Mesenchymal stem cell (in vitro differentiated cells and primary cell): ENCODE data around the gene SGIP1.

Experiments
- DNase-seq: peaks from one replicate; pipeline ENCODE4 v3.0.0-alpha.2; 2013
- H2AFZ ChIP-seq: one replicate; pipeline ENCODE4 v1.6.1; 2013; ENCODE audit warnings: low read depth, mild to moderate bottlenecking, control low read depth, inconsistent platforms, low read length, moderate library complexity
- H2AK5ac ChIP-seq: 2 replicates; pipeline ENCODE4 v1.6.1; 2013; ENCODE audit warnings: low read length, moderate library complexity, mild to moderate bottlenecking, inconsistent platforms; ENCODE audit not compliant: severe bottlenecking
- H2BK120ac ChIP-seq: one replicate; pipeline ENCODE4 v1.6.1; 2013; ENCODE audit warnings: low read depth, mild to moderate bottlenecking, inconsistent platforms, low read length, moderate library complexity
- H2BK12ac ChIP-seq, 2 experiments: one replicate each; pipeline ENCODE4 v1.6.1; 2013; ENCODE audit warnings: inconsistent platforms in 2 of 2, low read length in 2 of 2, mild to moderate bottlenecking in 2 of 2, moderate library complexity in 2 of 2, control low read depth in 1 of 2
- H2BK15ac ChIP-seq: one replicate; pipeline ENCODE4 v1.6.1; 2013; ENCODE audit warnings: mild to moderate bottlenecking, low read depth, inconsistent platforms; ENCODE audit not compliant: poor library complexity, severe bottlenecking
- H2BK5ac ChIP-seq: 2 replicates; pipeline ENCODE4 v1.6.1; 2013; ENCODE audit warnings: low read depth, mild to moderate bottlenecking, low read length, control low read depth, inconsistent platforms; ENCODE audit not compliant: poor library complexity, severe bottlenecking
- H3K14ac ChIP-seq, 2 experiments: one replicate each; pipeline ENCODE4 v1.6.1; 2013; ENCODE audit warnings: inconsistent platforms in 2 of 2, low read length in 2 of 2, control low read depth in 1 of 2, mild to moderate bottlenecking in 1 of 2, moderate library complexity in 1 of 2
- H3K18ac ChIP-seq, 2 experiments: one replicate each; pipeline ENCODE4 v1.6.1; 2013; ENCODE audit warnings: inconsistent platforms in 2 of 2, low read length in 2 of 2, control low read depth in 1 of 2, low read depth in 1 of 2, mild to moderate bottlenecking in 1 of 2
- H3K23ac ChIP-seq, 2 experiments: one replicate each; pipeline ENCODE4 v1.6.1; 2013; ENCODE audit warnings: inconsistent platforms in 2 of 2, low read length in 2 of 2, mild to moderate bottlenecking in 2 of 2, moderate library complexity in 2 of 2, control low read depth in 1 of 2
- H3K27ac ChIP-seq: 2 replicates; pipeline ENCODE4 v1.5.1; 2013; ENCODE audit warnings: mild to moderate bottlenecking, moderate library complexity, low read length, control low read depth, inconsistent platforms; ENCODE audit not compliant: poor library complexity, severe bottlenecking
- H3K27me3 ChIP-seq, 2 experiments: 2 replicates each; pipeline versions ENCODE4 v1.6.1 to v1.7.0; 2013; ENCODE audit warnings: low read length in 2 of 2, mild to moderate bottlenecking in 2 of 2, moderate library complexity in 2 of 2, control low read depth in 1 of 2, inconsistent platforms in 1 of 2; ENCODE audit not compliant: control insufficient read depth in 1 of 2, insufficient read depth in 1 of 2
- H3K36me3 ChIP-seq, 2 experiments: 2 replicates each; pipeline versions ENCODE4 v1.6.1 to v1.7.0; 2013; ENCODE audit warnings: low read length in 2 of 2, control low read depth in 1 of 2, inconsistent platforms in 1 of 2, low read depth in 1 of 2, mild to moderate bottlenecking in 1 of 2; ENCODE audit not compliant: insufficient read depth in 2 of 2, control insufficient read depth in 1 of 2
- H3K4ac ChIP-seq, 2 experiments: one replicate each; pipeline ENCODE4 v1.6.1; 2013; ENCODE audit warnings: inconsistent platforms in 2 of 2, low read length in 2 of 2, mild to moderate bottlenecking in 2 of 2, moderate library complexity in 2 of 2, control low read depth in 1 of 2, low read depth in 1 of 2
- H3K4me1 ChIP-seq: 2 replicates; pipeline ENCODE4 v1.6.1; 2013; ENCODE audit warnings: low read depth, low read length, control low read depth; ENCODE audit not compliant: control insufficient read depth, insufficient read depth
- H3K4me2 ChIP-seq: 2 replicates; pipeline ENCODE4 v1.6.1; 2013; ENCODE audit warnings: low read length, mild to moderate bottlenecking, inconsistent platforms; ENCODE audit not compliant: poor library complexity, severe bottlenecking
- H3K4me3 ChIP-seq, 2 experiments: 2 replicates each; pipeline versions ENCODE4 v1.5.1 to v1.7.0; 2013; ENCODE audit warnings: low read length in 2 of 2, mild to moderate bottlenecking in 2 of 2, control low read depth in 1 of 2, low read depth in 1 of 2; ENCODE audit not compliant: insufficient read depth in 1 of 2
- H3K79me1 ChIP-seq: replicated peaks from 2 replicates; pipeline ENCODE4 v1.6.1; 2013; ENCODE audit warnings: mild to moderate bottlenecking, control low read depth, low read length, inconsistent platforms; ENCODE audit not compliant: poor library complexity, severe bottlenecking
- H3K9ac ChIP-seq: 2 replicates; pipeline ENCODE4 v1.7.0; 2013; ENCODE audit warnings: mild to moderate bottlenecking, low read length, moderate library complexity
- H3K9me3 ChIP-seq: 2 replicates; pipeline ENCODE4 v1.7.0; 2013; ENCODE audit warnings: mild to moderate bottlenecking, low read length; ENCODE audit not compliant: control insufficient read depth
- H4K8ac ChIP-seq: one replicate; pipeline ENCODE4 v1.6.1; 2013; ENCODE audit warnings: inconsistent platforms, mild to moderate bottlenecking, low read length, moderate library complexity
- H4K91ac ChIP-seq: one replicate; pipeline ENCODE4 v1.6.1; 2013; ENCODE audit warnings: mild to moderate bottlenecking, low read length, inconsistent platforms
- WGBS: methylation state at CpG from one replicate; pipeline ENCODE4 v1.1.7; 2013; ENCODE audit warnings: mixed read lengths; 5-methylcytosine and 5-hydroxymethylcytosine counted together

Gene SGIP1

GRCh38 chr1:66678146-66678545, 144.2 kb downstream of the SGIP1 start:
- Histone ChIP-seq H4K91ac (no peak overlapping the region), H2BK120ac (no peak overlapping the region), H3K14ac (no peak overlapping the region), H3K18ac (no peak overlapping the region), H3K27ac (no peak overlapping the region), H3K27me3 (no peaks in the 10 kb centered on the region), H2AFZ (no peak overlapping the region), H2AK5ac (no peak overlapping the region), H3K79me1 (peaks cover 5% of the 10 kb centered on the region), H3K4me2 (no peak overlapping the region), H2BK15ac (no peak overlapping the region), H4K8ac (no peak overlapping the region), H3K4ac (no peak overlapping the region), H3K4me3 (no peak overlapping the region), H3K4me1 (peaks cover 11% of the 10 kb centered on the region), H3K23ac (no peak overlapping the region), H3K9ac (no peak overlapping the region), H3K36me3 (peaks cover 15 to 35% of the 10 kb centered on the region in 2 experiments), H2BK12ac (no peak overlapping the region), H3K9me3 (no peaks in the 10 kb centered on the region), H2BK5ac (no peak overlapping the region)
- WGBS, result 67% methylated on average over 1 of the region's 1 CpG
- no peak for DNase-seq

GRCh38 chr1:66679140-66679539, 145.2 kb downstream of the SGIP1 start:
- Histone ChIP-seq H2BK120ac (no peak overlapping the region), H2BK15ac (no peak overlapping the region), H3K27ac (no peak overlapping the region), H3K4me3 (no peak overlapping the region), H4K8ac (no peak overlapping the region), H3K9ac (no peak overlapping the region), H2BK12ac (no peak overlapping the region), H3K18ac (no peak overlapping the region), H2AFZ (no peak overlapping the region), H3K4me1 (peaks cover 11% of the 10 kb centered on the region), H3K23ac (no peak overlapping the region), H3K4me2 (no peak overlapping the region), H2AK5ac (no peak overlapping the region), H3K4ac (no peak overlapping the region), H2BK5ac (no peak overlapping the region), H3K27me3 (no peaks in the 10 kb centered on the region), H4K91ac (no peak overlapping the region), H3K79me1 (peaks cover 5% of the 10 kb centered on the region), H3K14ac (no peak overlapping the region), H3K9me3 (no peaks in the 10 kb centered on the region), H3K36me3 (peaks cover 13 to 34% of the 10 kb centered on the region in 2 experiments)
- WGBS, result 96% methylated on average over 4 of the region's 5 CpGs
- DNase-seq, result no peak

DNA sequence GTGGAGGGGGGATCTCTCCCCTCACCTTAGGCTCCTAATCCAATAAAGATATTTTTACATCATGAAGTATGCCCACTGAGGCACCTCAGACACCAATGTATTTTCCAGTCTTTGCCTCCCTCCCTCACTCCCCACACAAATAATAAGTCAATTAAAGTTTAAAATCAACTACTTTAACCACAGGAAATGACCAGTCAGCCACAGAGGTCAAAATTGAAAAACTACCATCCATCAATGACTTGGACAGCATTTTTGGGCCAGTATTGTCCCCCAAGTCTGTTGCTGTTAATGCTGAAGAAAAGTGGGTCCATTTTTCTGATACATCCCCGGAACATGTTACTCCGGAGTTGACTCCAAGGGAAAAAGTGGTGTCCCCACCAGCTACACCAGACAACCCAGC, 147.7 kb downstream of the SGIP1 start:
- Histone ChIP-seq H4K8ac (no peak overlapping the region), H3K79me1 (peaks cover 5% of the 10 kb centered on the region), H3K9ac (no peak overlapping the region), H2BK12ac (no peak overlapping the region), H2AFZ (no peak overlapping the region), H2BK120ac (no peak overlapping the region), H3K4me3 (no peak overlapping the region), H3K14ac (no peak overlapping the region), H3K4ac (no peak overlapping the region), H3K27ac (no peak overlapping the region), H4K91ac (no peak overlapping the region), H3K4me1 (peaks cover 7% of the 10 kb centered on the region), H3K27me3 (no peaks in the 10 kb centered on the region), H3K9me3 (no peaks in the 10 kb centered on the region), H2AK5ac (no peak overlapping the region), H2BK5ac (no peak overlapping the region), H2BK15ac (no peak overlapping the region), H3K23ac (no peak overlapping the region), H3K36me3 (peaks cover 11 to 32% of the 10 kb centered on the region in 2 experiments), H3K4me2 (no peak overlapping the region), H3K18ac (no peak overlapping the region)
- DNase-seq, result no peak
- 96% methylated on average over 2 of the region's 2 CpGs for WGBS

DNA sequence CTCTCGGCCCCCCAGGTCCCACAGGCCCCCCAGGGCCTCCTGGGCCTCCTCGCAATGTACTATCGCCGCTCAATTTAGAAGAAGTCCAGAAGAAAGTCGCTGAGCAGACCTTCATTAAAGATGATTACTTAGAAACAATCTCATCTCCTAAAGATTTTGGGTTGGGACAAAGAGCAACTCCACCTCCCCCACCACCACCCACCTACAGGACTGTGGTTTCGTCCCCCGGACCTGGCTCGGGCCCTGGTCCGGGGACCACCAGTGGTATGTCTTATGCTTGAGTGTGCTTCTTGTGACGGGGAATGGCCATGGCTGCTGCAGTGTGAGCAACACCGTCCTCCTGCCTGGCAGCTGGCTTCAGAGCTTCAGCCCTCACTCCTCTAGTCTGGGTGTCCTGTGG, 148.2 kb downstream of the SGIP1 start:
- Histone ChIP-seq H3K23ac (no peak overlapping the region), H2BK120ac (no peak overlapping the region), H3K79me1 (peaks cover 5% of the 10 kb centered on the region), H2AK5ac (no peak overlapping the region), H4K91ac (no peak overlapping the region), H3K27ac (no peak overlapping the region), H3K27me3 (no peaks in the 10 kb centered on the region), H3K14ac (no peak overlapping the region), H3K9ac (no peak overlapping the region), H2AFZ (no peak overlapping the region), H3K9me3 (no peaks in the 10 kb centered on the region), H4K8ac (no peak overlapping the region), H2BK15ac (no peak overlapping the region), H2BK5ac (no peak overlapping the region), H3K4ac (peak overlapping the region in 1 of 2 experiments; percentile 69), H3K18ac (no peak overlapping the region), H3K36me3 (peaks cover 11 to 32% of the 10 kb centered on the region in 2 experiments), H3K4me1 (peaks cover 7% of the 10 kb centered on the region), H2BK12ac (peak overlapping the region in 1 of 2 experiments; percentile 12), H3K4me2 (no peak overlapping the region), H3K4me3 (no peak overlapping the region)
- DNase-seq, result no peak
- 96% methylated on average over 11 of the region's 11 CpGs for WGBS
